Measurements from ENCODE around the gene ARHGEF28. TPM values are rescaled to one million over a fixed set of nuclear protein-coding genes. Genes with fewer than 3 reads are reported as not detected.
A peak's percentile ranks its signal among the peaks of the same experiment; 100 is the strongest.

The ARHGEF28 gene
- total RNA-seq, 4 donors from 2014 or later, result 16.9 to 29.7 (median 25.7) TPM

GRCh38 chr5:73746608-73747007 is 120.6 kb downstream of the ARHGEF28 start:
- peaks cover 0 to 4% (median 0%) of the 10 kb centered on the region in 3 donors for H3K9me3 ChIP-seq
- peaks cover 15 to 65% (median 19%) of the 10 kb centered on the region in 3 donors for H3K4me1 ChIP-seq
- H3K27ac ChIP-seq, result peak overlapping the region in 2 of 4 donors; percentile 39 to 77
- TF ChIP-seq POLR2AphosphoS5 (IDR thresholded peaks at IDR 0.05) (no peak), CTCF (IDR thresholded peaks at IDR 0.05) (no peak), POLR2A (IDR thresholded peaks at IDR 0.05) (no peak), EP300 (IDR thresholded peaks at IDR 0.05) (no peak)
- H3K27me3 ChIP-seq, result no peaks in the 10 kb centered on the region
- H3K36me3 ChIP-seq, result no peaks in the 10 kb centered on the region
- 78 to 83% methylated on average over 2 of the region's 2 CpGs for WGBS, 2 donors (ENCODE audit: low coverage in 1 of 2)
- no peak for ATAC-seq
- H3K4me3 ChIP-seq, result no peak overlapping the region

GRCh38 chr5:73747696-73748380 is 121.8 kb downstream of the ARHGEF28 start:
- TF ChIP-seq POLR2AphosphoS5 (IDR thresholded peaks at IDR 0.05) (no peak), POLR2A (IDR thresholded peaks at IDR 0.05) (no peak), CTCF (IDR thresholded peaks at IDR 0.05) (no peak), EP300 (IDR thresholded peaks at IDR 0.05) (no peak)
- ATAC-seq, result no peak
- H3K4me3 ChIP-seq, result no peak overlapping the region
- H3K27ac ChIP-seq, result peak overlapping the region; percentile 34 to 81 (median 74)
- peaks cover 0 to 4% (median 0%) of the 10 kb centered on the region in 3 donors for H3K9me3 ChIP-seq
- peaks cover 15 to 65% (median 19%) of the 10 kb centered on the region in 3 donors for H3K4me1 ChIP-seq
- peaks cover 0 to 4% of the 10 kb centered on the region in 2 donors for H3K36me3 ChIP-seq
- no peaks in the 10 kb centered on the region for H3K27me3 ChIP-seq
- WGBS, 2 donors (ENCODE audit: low coverage in 1 of 2), result 18 to 29% methylated on average over 7 of the region's 7 CpGs

- ATAC-seq, result peak; percentile 74
- peak overlapping the region; percentile 70 to 81 (median 74) for H3K27ac ChIP-seq
- H3K9me3 ChIP-seq, result peaks cover 0 to 4% (median 0%) of the 10 kb centered on the region in 3 donors
- H3K27me3 ChIP-seq, result no peaks in the 10 kb centered on the region
- TF ChIP-seq CTCF (IDR thresholded peaks at IDR 0.05) (no peak), POLR2A (IDR thresholded peaks at IDR 0.05) (no peak), EP300 (IDR thresholded peaks at IDR 0.05) (no peak), POLR2AphosphoS5 (IDR thresholded peaks at IDR 0.05) (peak; percentile 64)
- WGBS, 2 donors (ENCODE audit: low coverage in 1 of 2), result 11 to 17% methylated on average over 3 of the region's 11 CpGs
- peaks cover 15 to 65% (median 19%) of the 10 kb centered on the region in 3 donors for H3K4me1 ChIP-seq
- H3K36me3 ChIP-seq, result peaks cover 0 to 8% of the 10 kb centered on the region in 2 donors
- peak overlapping the region in 1 of 2 donors; percentile 10 for H3K4me3 ChIP-seq
Observed at GRCh38 chr5:73748510-73749400, 122.8 kb downstream of the ARHGEF28 start.

- peak; percentile 42 for ATAC-seq
- peaks cover 15 to 64% (median 19%) of the 10 kb centered on the region in 3 donors for H3K4me1 ChIP-seq
- WGBS, 2 donors (ENCODE audit: low coverage in 1 of 2), result 31 to 54% methylated on average over 9 to 11 of the region's 11 CpGs
Observed at GRCh38 chr5:73749485-73750270, 123.7 kb downstream of the ARHGEF28 start.

More at GRCh38 chr5:73749485-73750270, 123.7 kb downstream of the ARHGEF28 start:
- H3K27me3 ChIP-seq, result no peaks in the 10 kb centered on the region
- H3K9me3 ChIP-seq, result peaks cover 0 to 4% (median 0%) of the 10 kb centered on the region in 3 donors
- H3K27ac ChIP-seq, result peak overlapping the region; percentile 70 to 81 (median 74)
- TF ChIP-seq POLR2AphosphoS5 (IDR thresholded peaks at IDR 0.05) (peak; percentile 19), CTCF (IDR thresholded peaks at IDR 0.05) (no peak), POLR2A (IDR thresholded peaks at IDR 0.05) (no peak)
- H3K36me3 ChIP-seq, result peaks cover 0 to 8% of the 10 kb centered on the region in 2 donors
- H3K4me3 ChIP-seq, result no peak overlapping the region
